CD4-positive, CD25-positive, alpha-beta regulatory T cell (primary cell): ENCODE data around the gene PTGES2. TPM values are rescaled to one million over a fixed set of nuclear protein-coding genes. Genes with fewer than 3 reads are reported as not detected.

ENCODE experiments used
- ATAC-seq, 2 donors: fragments of 150-1000 bp; cut with Tn5 transposase; one replicate each; pipeline ENCODE4 v1.10.0; 2021; ENCODE audit warnings: low read depth in 2 of 2, moderate number of reproducible peaks in 2 of 2, moderate library complexity in 1 of 2
- DNase-seq, 3 donors: peaks; one replicate each; pipeline versions ENCODE4 v3.0.0 to v3.0.0-alpha.2; 2012 to 2022; ENCODE audit warnings: mixed read lengths in 1 of 3
- H3K27ac ChIP-seq: one replicate; pipeline ENCODE4 v1.7.0; 2013; ENCODE audit warnings: mild to moderate bottlenecking, low read length; ENCODE audit not compliant: insufficient read depth, poor library complexity, severe bottlenecking
- H3K27me3 ChIP-seq: one replicate; pipeline ENCODE4 v1.7.0; 2013; ENCODE audit warnings: low read length; ENCODE audit not compliant: control insufficient read depth, insufficient read depth
- H3K36me3 ChIP-seq: one replicate; pipeline ENCODE4 v1.7.0; 2013; ENCODE audit warnings: mild to moderate bottlenecking, low read length, moderate library complexity; ENCODE audit not compliant: control insufficient read depth, insufficient read depth
- H3K4me1 ChIP-seq: 2 replicates; pipeline ENCODE4 v1.7.0; 2013; ENCODE audit warnings: mild to moderate bottlenecking, low read length; ENCODE audit not compliant: insufficient read depth, control insufficient read depth, poor library complexity, severe bottlenecking
- H3K4me3 ChIP-seq: one replicate; pipeline ENCODE4 v1.7.0; 2013; ENCODE audit warnings: low read depth, mild to moderate bottlenecking, low read length, moderate library complexity
- H3K9me3 ChIP-seq, 2 experiments: 1 replicate in 1 of 2; 2 replicates in 1 of 2; pipeline ENCODE4 v1.7.0; 2013; ENCODE audit warnings: low read length in 2 of 2, mild to moderate bottlenecking in 1 of 2, moderate library complexity in 1 of 2; ENCODE audit not compliant: control insufficient read depth in 2 of 2
- H3K27ac Mint-ChIP-seq, 3 donors: one replicate each; pipeline ENCODE4 v1.8.0; 2020 to 2022; ENCODE audit warnings: mild to moderate bottlenecking in 3 of 3, mixed read lengths in 3 of 3, moderate library complexity in 2 of 3
- H3K27me3 Mint-ChIP-seq: one replicate; pipeline ENCODE4 v1.8.0; 2022; ENCODE audit warnings: mild to moderate bottlenecking, mixed read lengths
- H3K36me3 Mint-ChIP-seq: one replicate; pipeline ENCODE4 v1.8.0; 2020; ENCODE audit warnings: mixed read lengths
- H3K4me1 Mint-ChIP-seq, 4 donors: one replicate each; pipeline ENCODE4 v1.8.0; 2020 to 2022; ENCODE audit warnings: mixed read lengths in 4 of 4, mild to moderate bottlenecking in 1 of 4
- H3K4me3 Mint-ChIP-seq, 4 donors: one replicate each; pipeline ENCODE4 v1.8.0; 2020 to 2022; ENCODE audit warnings: mild to moderate bottlenecking in 4 of 4, mixed read lengths in 4 of 4, moderate library complexity in 3 of 4
- H3K9me3 Mint-ChIP-seq, 7 donors: one replicate each; pipeline ENCODE4 v1.8.0; 2020 to 2022; ENCODE audit warnings: mixed read lengths in 7 of 7, mild to moderate bottlenecking in 3 of 7, moderate library complexity in 2 of 7
- polyA plus RNA-seq, 4 donors: library from polyadenylated mRNA; unstranded; fragments of 300-500 nt; fragmentation: Illumina TruSeq; gene quantifications; one replicate each; pipeline ENCODE4 v1.2.3, GENCODE V29; 2021
- total RNA-seq: library from RNA; stranded (reverse); gene quantifications from one replicate; pipeline ENCODE4 v1.2.3, GENCODE V29; 2022

The PTGES2 gene
- total and polyA plus RNA-seq, 5 donors from 2014 or later, result 33.8 to 48.6 (median 38.0) TPM

GRCh38 chr9:128159784-128160602 is 32.5 kb upstream of the PTGES2 start, which contains the start of gene BBLN:
TSS of gene BBLN (plus strand) at chr9:128160265. CDS start at chr9:128160408, 143 bp downstream.
- Histone ChIP-seq H3K9me3 (no peaks in the 10 kb centered on the region), H3K4me3 (peak within 1 kb of the TSS; percentile 78), H3K4me1 (peaks cover 19% of the 10 kb centered on the region), H3K36me3 (peaks cover 12% of the 10 kb centered on the region), H3K27me3 (no peaks in the 10 kb centered on the region), H3K27ac (peak within 1 kb of the TSS; percentile 84)
- peak; percentile 85 to 88 for ATAC-seq
- DNase-seq, result peak; percentile 86 to 92 (median 91)
- H3K27ac Mint-ChIP-seq, result peak within 1 kb of the TSS; percentile 86 to 95 (median 93)
- H3K27me3 Mint-ChIP-seq, result no peaks in the 10 kb centered on the region
- peaks cover 4 to 30% (median 16%) of the 10 kb centered on the region in 4 donors for H3K4me1 Mint-ChIP-seq
- H3K4me3 Mint-ChIP-seq, result peak within 1 kb of the TSS; percentile 87 to 96 (median 88)
- peaks cover 11% of the 10 kb centered on the region for H3K36me3 Mint-ChIP-seq
- peaks cover 0 to 3% (median 0%) of the 10 kb centered on the region in 7 donors for H3K9me3 Mint-ChIP-seq

GRCh38 chr9:128159522-128159783 is 31.9 kb upstream of the PTGES2 start:
- Mint-ChIP-seq H3K36me3 (peaks cover 9% of the 10 kb centered on the region), H3K27ac (peak overlapping the region; percentile 86 to 95 (median 93)), H3K9me3 (peaks cover 0 to 3% (median 0%) of the 10 kb centered on the region in 7 donors), H3K4me1 (peaks cover 4 to 30% (median 16%) of the 10 kb centered on the region in 4 donors), H3K27me3 (no peaks in the 10 kb centered on the region), H3K4me3 (peak overlapping the region; percentile 87 to 96 (median 88))
- Histone ChIP-seq H3K9me3 (no peaks in the 10 kb centered on the region), H3K36me3 (peaks cover 10% of the 10 kb centered on the region), H3K4me3 (no peak overlapping the region), H3K27ac (peak overlapping the region; percentile 84), H3K4me1 (peaks cover 19% of the 10 kb centered on the region), H3K27me3 (no peaks in the 10 kb centered on the region)
- DNase-seq, result peak; percentile 54 to 76 (median 61)
- peak; percentile 22 to 34 for ATAC-seq

GRCh38 chr9:128155736-128156500 is 28.4 kb upstream of the PTGES2 start:
- Histone ChIP-seq H3K36me3 (no peaks in the 10 kb centered on the region), H3K9me3 (no peaks in the 10 kb centered on the region), H3K27ac (no peak overlapping the region), H3K4me3 (no peak overlapping the region), H3K4me1 (peaks cover 14% of the 10 kb centered on the region), H3K27me3 (no peaks in the 10 kb centered on the region)
- Mint-ChIP-seq H3K36me3 (no peaks in the 10 kb centered on the region), H3K4me3 (peak overlapping the region in 1 of 4 donors; percentile 10), H3K27me3 (no peaks in the 10 kb centered on the region), H3K9me3 (no peaks in the 10 kb centered on the region), H3K27ac (no peak overlapping the region), H3K4me1 (peaks cover under 1 to 13% (median 5%) of the 10 kb centered on the region in 4 donors)
- no peak for DNase-seq
- no peak for ATAC-seq

GRCh38 chr9:128153947-128154695 is 26.6 kb upstream of the PTGES2 start:
- Histone ChIP-seq H3K27me3 (no peaks in the 10 kb centered on the region), H3K27ac (no peak overlapping the region), H3K4me1 (no peaks in the 10 kb centered on the region), H3K36me3 (no peaks in the 10 kb centered on the region), H3K9me3 (no peaks in the 10 kb centered on the region), H3K4me3 (no peak overlapping the region)
- ATAC-seq (no peak), DNase-seq (no peak)
- Mint-ChIP-seq H3K27ac (no peak overlapping the region), H3K27me3 (no peaks in the 10 kb centered on the region), H3K9me3 (no peaks in the 10 kb centered on the region), H3K36me3 (no peaks in the 10 kb centered on the region), H3K4me3 (no peak overlapping the region), H3K4me1 (peaks cover 0 to 5% (median under 1%) of the 10 kb centered on the region in 4 donors)

GRCh38 chr9:128153060-128153946 is 25.8 kb upstream of the PTGES2 start:
- Mint-ChIP-seq H3K27me3 (no peaks in the 10 kb centered on the region), H3K4me3 (no peak overlapping the region), H3K27ac (no peak overlapping the region), H3K36me3 (no peaks in the 10 kb centered on the region), H3K9me3 (no peaks in the 10 kb centered on the region), H3K4me1 (peaks cover 0 to 4% (median 0%) of the 10 kb centered on the region in 4 donors)
- Histone ChIP-seq H3K27ac (no peak overlapping the region), H3K9me3 (no peaks in the 10 kb centered on the region), H3K4me1 (no peaks in the 10 kb centered on the region), H3K27me3 (no peaks in the 10 kb centered on the region), H3K36me3 (no peaks in the 10 kb centered on the region), H3K4me3 (no peak overlapping the region)
- ATAC-seq, result no peak
- DNase-seq, result no peak

- H3K36me3 ChIP-seq, result no peaks in the 10 kb centered on the region
- no peak overlapping the region for H3K27ac Mint-ChIP-seq
- H3K4me3 Mint-ChIP-seq, result no peak overlapping the region
- DNase-seq (no peak), ATAC-seq (no peak)
- H3K9me3 Mint-ChIP-seq, result no peaks in the 10 kb centered on the region
- no peaks in the 10 kb centered on the region for H3K27me3 ChIP-seq
- no peaks in the 10 kb centered on the region for H3K4me1 ChIP-seq
- no peak overlapping the region for H3K27ac ChIP-seq
- no peaks in the 10 kb centered on the region for H3K36me3 Mint-ChIP-seq
- no peaks in the 10 kb centered on the region for H3K27me3 Mint-ChIP-seq
- no peak overlapping the region for H3K4me3 ChIP-seq
- no peaks in the 10 kb centered on the region for H3K9me3 ChIP-seq
- peaks cover 0 to 4% (median 0%) of the 10 kb centered on the region in 4 donors for H3K4me1 Mint-ChIP-seq
Measured at GRCh38 chr9:128152133-128153059, 24.9 kb upstream of the PTGES2 start.
